WTC11 (cell line): ENCODE results near the gene TRIM46. TPM values are rescaled to one million over a fixed set of nuclear protein-coding genes. Genes with fewer than 3 reads are reported as not detected.
"Not testable (repeated sequence)": the region's sequence is repeated elsewhere in the genome, so short reads cannot be mapped to it uniquely, and the experiment has no call there.

ENCODE experiments used
- ATAC-seq: fragments of 200-7000 bp; cut with Tn5 transposase; 2 replicates; pipeline ENCODE4 v1.10.0; 2021; ENCODE audit warnings: mild to moderate bottlenecking, moderate library complexity
- CTCF ChIA-PET: fragments of 300-600 bp; sonication (Branson Sonifier 250); formaldehyde crosslinking; loops from one replicate; lab custom pipeline; 2021; ENCODE audit warnings: antibody characterized with exemption; lab: Charles Lee
- POLR2A ChIA-PET: fragments of 350-600 bp; sonication (Branson Sonifier 250); formaldehyde crosslinking; loops from one replicate; lab custom pipeline; 2021; ENCODE audit warnings: antibody characterized with exemption; lab: Charles Lee
- DNase-seq: peaks from one replicate; pipeline ENCODE4 v3.0.0; 2021; ENCODE audit warnings: low spot score
- H3K27ac Mint-ChIP-seq: 2 replicates; pipeline ENCODE4 v1.8.0; 2021; ENCODE audit warnings: mixed read lengths
- H3K27me3 Mint-ChIP-seq: 2 replicates; pipeline ENCODE4 v1.8.0; 2021; ENCODE audit warnings: low read depth, mild to moderate bottlenecking, moderate library complexity, mixed read lengths
- H3K36me3 Mint-ChIP-seq: 2 replicates; pipeline ENCODE4 v1.8.0; 2021; ENCODE audit warnings: mixed read lengths
- H3K4me1 Mint-ChIP-seq: 2 replicates; pipeline ENCODE4 v1.8.0; 2022; ENCODE audit warnings: mixed read lengths
- H3K4me3 Mint-ChIP-seq: 2 replicates; pipeline ENCODE4 v1.8.0; 2021; ENCODE audit warnings: mild to moderate bottlenecking, moderate library complexity, mixed read lengths
- H3K9me3 Mint-ChIP-seq: 2 replicates; pipeline ENCODE4 v1.8.0; 2021; ENCODE audit warnings: mixed read lengths
- CTCF ChIP-seq: fragments of 200-600 bp; IDR thresholded peaks from 2 replicates; pipeline ENCODE4 v1.8.0; 2022; ENCODE audit warnings: antibody characterized with exemption
- ESRRA ChIP-seq: sonication (generic); formaldehyde crosslinking; IDR thresholded peaks from 2 replicates; pipeline ENCODE4 v1.8.1; 2022; ENCODE audit warnings: mild to moderate bottlenecking, missing genetic modification reagents, borderline replicate concordance
- FOXJ3 ChIP-seq: sonication (generic); formaldehyde crosslinking; IDR thresholded peaks from 2 replicates; pipeline ENCODE4 v1.9.0; 2021; ENCODE audit warnings: missing genetic modification reagents, mild to moderate bottlenecking, borderline replicate concordance
- GTF2I ChIP-seq: fragments of 250-450 bp; sonication (Bioruptor Pico); conservative IDR thresholded peaks from 2 replicates; pipeline ENCODE4 v1.4.0; 2021; ENCODE audit warnings: mild to moderate bottlenecking
- NFATC4 ChIP-seq: fragments of 250-450 bp; sonication (Bioruptor Pico); IDR thresholded peaks from 2 replicates; pipeline ENCODE4 v1.9.0; 2021; ENCODE audit warnings: mild to moderate bottlenecking
- RELA ChIP-seq: sonication (generic); formaldehyde crosslinking; IDR thresholded peaks from 2 replicates; pipeline ENCODE4 v1.8.1; 2022; ENCODE audit warnings: missing genetic modification reagents, mild to moderate bottlenecking, borderline replicate concordance
- USF1 ChIP-seq: sonication (generic); formaldehyde crosslinking; IDR thresholded peaks from 2 replicates; pipeline ENCODE4 v1.8.0; 2022; ENCODE audit warnings: mild to moderate bottlenecking, missing genetic modification reagents
- ZMAT4 ChIP-seq: fragments of 250-450 bp; sonication (Bioruptor Pico); IDR thresholded peaks from 2 replicates; pipeline ENCODE4 v1.9.0; 2021; ENCODE audit warnings: mild to moderate bottlenecking
- total RNA-seq: library from RNA; stranded (reverse); gene quantifications from 3 replicates; pipeline ENCODE4 v1.2.3, GENCODE V29; 2021
- TF ChIP-seq, protein P1 (sequence below): fragments of 250-450 bp; sonication (Bioruptor Pico); conservative IDR thresholded peaks from 2 replicates; pipeline ENCODE4 v1.9.0; 2021; ENCODE audit warnings: mild to moderate bottlenecking
- TF ChIP-seq, protein P2 (sequence below): sonication (generic); formaldehyde crosslinking; IDR thresholded peaks from 2 replicates; pipeline ENCODE4 v1.8.1; 2022; ENCODE audit warnings: low read depth, missing genetic modification reagents, borderline replicate concordance
- TF ChIP-seq, protein P3 (sequence below): sonication (generic); formaldehyde crosslinking; IDR thresholded peaks from 2 replicates; pipeline ENCODE4 v1.8.1; 2022; ENCODE audit warnings: mild to moderate bottlenecking, moderate library complexity, missing genetic modification reagents
- TF ChIP-seq, protein P4 (sequence below): sonication (generic); formaldehyde crosslinking; IDR thresholded peaks from 2 replicates; pipeline ENCODE4 v1.8.1; 2022; ENCODE audit warnings: missing genetic modification reagents, borderline replicate concordance

TRIM46 gene
- total RNA-seq, 1 experiment from 2014 or later = 22.1 TPM

DNA sequence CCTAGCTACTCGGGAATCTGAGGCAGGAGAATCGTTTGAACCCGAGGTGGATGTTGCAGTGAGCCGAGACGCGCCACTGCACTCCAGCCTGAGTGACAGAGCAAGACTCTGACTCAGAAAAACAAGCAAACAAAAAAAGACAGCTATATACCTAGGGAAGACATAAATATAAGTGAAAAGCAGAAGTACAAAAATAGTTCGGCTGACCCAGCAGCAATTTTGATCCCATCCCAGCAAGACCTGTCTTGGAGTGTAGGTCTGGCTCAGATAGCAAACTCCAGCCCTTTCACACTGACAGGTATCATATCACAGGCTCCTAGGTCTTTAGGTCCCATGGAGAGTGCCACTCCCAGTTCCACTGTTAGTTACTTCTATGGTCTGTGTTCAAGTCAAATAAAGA is 49.4 kb downstream of the TRIM46 start:
- Mint-ChIP-seq H3K27ac (no peak overlapping the region; the same call in 1 of the 2 replicates), H3K27me3 (peaks cover 3% of the 10 kb centered on the region; the same call in 1 of the 2 replicates), H3K9me3 (no peaks in the 10 kb centered on the region), H3K4me1 (peaks cover 33% of the 10 kb centered on the region), H3K4me3 (no peak overlapping the region), H3K36me3 (no peaks in the 10 kb centered on the region)
- DNase-seq = no peak
- ATAC-seq = no peak
- ChIA-PET CTCF (interaction anchor here (1.8 to 6.1 kb wide), 2 partner anchors 28 to 50 kb away, joined by 3 to 48 read pairs; partner anchors contain the start of gene KRTCAP2), POLR2A (no interaction called here)
- TF ChIP-seq GTF2I (no peak), ESRRA (no peak), RELA (CRISPR knock-in tag) (no peak), NFATC4 (CRISPR knock-in tag) (no peak), ZMAT4 (CRISPR knock-in tag) (no peak), FOXJ3 (CRISPR knock-in tag) (no peak)
- TF ChIP-seq, protein P1, sequence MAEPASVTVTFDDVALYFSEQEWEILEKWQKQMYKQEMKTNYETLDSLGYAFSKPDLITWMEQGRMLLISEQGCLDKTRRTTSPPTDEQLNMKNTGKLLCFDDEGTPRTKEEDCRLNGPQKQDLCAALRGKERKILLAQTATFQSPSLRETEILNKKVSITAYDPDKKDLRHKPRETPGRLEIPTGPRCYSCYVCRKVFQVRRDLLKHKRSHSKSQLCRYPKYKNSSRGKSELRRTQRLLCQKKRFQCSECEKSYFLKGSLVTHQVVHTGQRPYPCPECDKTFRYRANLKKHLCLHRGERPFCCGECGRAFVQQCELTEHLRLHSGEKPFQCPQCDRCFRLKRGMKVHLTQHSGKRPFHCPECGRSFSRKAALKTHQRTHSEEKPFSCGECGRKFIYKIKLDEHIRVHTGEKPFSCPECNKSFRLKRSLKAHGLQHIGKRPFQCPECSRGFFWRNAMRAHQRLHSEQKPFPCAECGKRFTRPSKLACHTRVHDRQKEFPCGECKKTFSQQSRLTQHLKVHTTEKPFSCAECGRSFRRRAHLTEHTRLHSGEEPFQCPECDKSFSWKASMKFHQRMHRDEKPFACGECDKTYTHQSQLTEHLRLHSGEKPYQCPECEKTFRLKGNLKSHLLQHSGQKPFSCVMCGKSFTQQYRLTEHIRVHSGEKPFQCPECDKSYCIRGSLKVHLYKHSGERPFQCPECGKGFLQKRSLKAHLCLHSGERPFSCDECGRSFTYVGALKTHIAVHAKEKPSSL (CRISPR knock-in tag) = no peak
- TF ChIP-seq, protein P2, sequence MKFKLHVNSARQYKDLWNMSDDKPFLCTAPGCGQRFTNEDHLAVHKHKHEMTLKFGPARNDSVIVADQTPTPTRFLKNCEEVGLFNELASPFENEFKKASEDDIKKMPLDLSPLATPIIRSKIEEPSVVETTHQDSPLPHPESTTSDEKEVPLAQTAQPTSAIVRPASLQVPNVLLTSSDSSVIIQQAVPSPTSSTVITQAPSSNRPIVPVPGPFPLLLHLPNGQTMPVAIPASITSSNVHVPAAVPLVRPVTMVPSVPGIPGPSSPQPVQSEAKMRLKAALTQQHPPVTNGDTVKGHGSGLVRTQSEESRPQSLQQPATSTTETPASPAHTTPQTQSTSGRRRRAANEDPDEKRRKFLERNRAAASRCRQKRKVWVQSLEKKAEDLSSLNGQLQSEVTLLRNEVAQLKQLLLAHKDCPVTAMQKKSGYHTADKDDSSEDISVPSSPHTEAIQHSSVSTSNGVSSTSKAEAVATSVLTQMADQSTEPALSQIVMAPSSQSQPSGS (CRISPR knock-in tag) = no peak
- TF ChIP-seq, protein P3, sequence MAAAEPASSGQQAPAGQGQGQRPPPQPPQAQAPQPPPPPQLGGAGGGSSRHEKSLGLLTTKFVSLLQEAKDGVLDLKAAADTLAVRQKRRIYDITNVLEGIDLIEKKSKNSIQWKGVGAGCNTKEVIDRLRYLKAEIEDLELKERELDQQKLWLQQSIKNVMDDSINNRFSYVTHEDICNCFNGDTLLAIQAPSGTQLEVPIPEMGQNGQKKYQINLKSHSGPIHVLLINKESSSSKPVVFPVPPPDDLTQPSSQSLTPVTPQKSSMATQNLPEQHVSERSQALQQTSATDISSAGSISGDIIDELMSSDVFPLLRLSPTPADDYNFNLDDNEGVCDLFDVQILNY = no peak

DNA sequence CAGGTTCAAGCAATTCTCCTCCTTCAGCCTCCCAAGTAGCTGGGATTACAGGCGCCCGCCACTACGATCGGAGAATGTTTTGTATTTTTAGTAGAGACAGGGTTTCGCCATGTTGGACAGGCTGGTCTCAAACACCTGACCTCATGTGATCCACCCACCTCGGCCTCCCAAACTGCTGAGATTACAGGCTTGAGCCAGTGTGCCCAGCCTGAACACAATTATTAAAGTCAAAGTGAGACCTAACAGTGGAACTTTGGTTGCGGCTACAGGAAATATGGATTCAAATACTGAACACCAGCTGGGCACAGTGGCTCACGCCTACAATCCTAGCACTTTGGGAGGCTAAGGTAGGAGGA is 51.7 kb downstream of the TRIM46 start:
- H3K36me3 Mint-ChIP-seq, H3K9me3 Mint-ChIP-seq, DNase-seq, ATAC-seq, H3K27ac Mint-ChIP-seq, POLR2A ChIA-PET: not testable (repeated sequence)
- H3K27me3 Mint-ChIP-seq = peaks cover 18% of the 10 kb centered on the region
- H3K4me3 Mint-ChIP-seq = peak overlapping the region; percentile 92
- H3K4me1 Mint-ChIP-seq = peaks cover 25% of the 10 kb centered on the region
- CTCF ChIA-PET = interaction anchor here (1.9 to 6.1 kb wide), 3 partner anchors 19 to 31 kb away, joined by 5 to 48 read pairs (median 19); no protein-coding TSS in a partner anchor

- Mint-ChIP-seq H3K9me3 (no peaks in the 10 kb centered on the region), H3K4me1 (peaks cover 25% of the 10 kb centered on the region), H3K36me3 (no peaks in the 10 kb centered on the region), H3K27ac (peak overlapping the region; percentile 95), H3K4me3 (peak overlapping the region; percentile 92), H3K27me3 (peaks cover 28% of the 10 kb centered on the region)
- CTCF ChIA-PET = interaction anchor here (0.9 to 6.1 kb wide), 12 partner anchors 17 to 208 kb away, joined by 3 to 48 read pairs (median 4); partner anchors contain the start of genes KRTCAP2, MTX1 and THBS3
- DNase-seq (peak; percentile 82), ATAC-seq (peak; percentile 41)
- POLR2A ChIA-PET = interaction anchor here (0.7 to 1.4 kb wide), 5 partner anchors 19 to 209 kb away, joined by 3 to 6 read pairs (median 4); no protein-coding TSS in a partner anchor
- no peak for TF ChIP-seq USF1 (CRISPR knock-in tag)
- peak; percentile 24; the same call in 1 of the 2 replicates for TF ChIP-seq CTCF
- TF ChIP-seq, protein P4, sequence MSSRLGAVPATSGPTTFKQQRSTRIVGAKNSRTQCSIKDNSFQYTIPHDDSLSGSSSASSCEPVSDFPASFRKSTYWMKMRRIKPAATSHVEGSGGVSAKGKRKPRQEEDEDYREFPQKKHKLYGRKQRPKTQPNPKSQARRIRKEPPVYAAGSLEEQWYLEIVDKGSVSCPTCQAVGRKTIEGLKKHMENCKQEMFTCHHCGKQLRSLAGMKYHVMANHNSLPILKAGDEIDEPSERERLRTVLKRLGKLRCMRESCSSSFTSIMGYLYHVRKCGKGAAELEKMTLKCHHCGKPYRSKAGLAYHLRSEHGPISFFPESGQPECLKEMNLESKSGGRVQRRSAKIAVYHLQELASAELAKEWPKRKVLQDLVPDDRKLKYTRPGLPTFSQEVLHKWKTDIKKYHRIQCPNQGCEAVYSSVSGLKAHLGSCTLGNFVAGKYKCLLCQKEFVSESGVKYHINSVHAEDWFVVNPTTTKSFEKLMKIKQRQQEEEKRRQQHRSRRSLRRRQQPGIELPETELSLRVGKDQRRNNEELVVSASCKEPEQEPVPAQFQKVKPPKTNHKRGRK (CRISPR knock-in tag) = peak; percentile 89; the same call in 1 of the 2 replicates
- TF ChIP-seq, all 79 proteins: peak for 2
Observed at GRCh38 chr1:155226188-155226909, 52.7 kb downstream of the TRIM46 start.
